Body of pancreas (tissue), 4 donors: ENCODE data around the gene COL15A1.

Source experiments
- POLR2A ChIP-seq, 3 donors: fragments of 450-650 bp; IDR thresholded peaks; one replicate each; pipeline ENCODE4 v1.6.1; 2016; ENCODE audit warnings: antibody characterized with exemption in 3 of 3, mild to moderate bottlenecking in 2 of 3
- TF ChIP-seq, protein P1 (sequence below), 7 experiments: fragments of 450-650 bp in 4 of 7; fragments of 200-600 bp in 3 of 7; sonication (generic) in 3 of 7; IDR thresholded peaks; one replicate each; pipeline ENCODE4 v1.5.1; 2016 to 2019; ENCODE audit warnings: antibody characterized with exemption in 7 of 7

DNA sequence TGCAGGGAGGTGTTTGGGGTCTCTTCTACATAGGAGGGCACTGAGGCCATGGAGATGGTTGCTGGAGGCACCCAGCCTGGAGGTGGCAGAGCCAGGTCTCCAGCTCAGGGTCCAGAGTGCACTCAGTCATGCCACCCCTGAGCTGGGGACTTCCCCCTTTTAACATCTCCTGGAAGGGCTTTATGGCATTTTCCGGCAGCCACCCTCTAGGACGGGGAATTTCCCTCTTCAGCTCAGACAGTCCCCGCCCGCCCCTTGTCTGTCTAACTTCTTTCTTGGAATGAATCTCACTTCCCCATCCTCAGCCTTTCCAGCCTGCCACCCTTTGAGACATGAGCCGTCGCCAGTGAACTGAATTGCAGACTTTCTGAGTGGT lies 49.9 kb downstream of the COL15A1 start:
- TF ChIP-seq, protein P1, sequence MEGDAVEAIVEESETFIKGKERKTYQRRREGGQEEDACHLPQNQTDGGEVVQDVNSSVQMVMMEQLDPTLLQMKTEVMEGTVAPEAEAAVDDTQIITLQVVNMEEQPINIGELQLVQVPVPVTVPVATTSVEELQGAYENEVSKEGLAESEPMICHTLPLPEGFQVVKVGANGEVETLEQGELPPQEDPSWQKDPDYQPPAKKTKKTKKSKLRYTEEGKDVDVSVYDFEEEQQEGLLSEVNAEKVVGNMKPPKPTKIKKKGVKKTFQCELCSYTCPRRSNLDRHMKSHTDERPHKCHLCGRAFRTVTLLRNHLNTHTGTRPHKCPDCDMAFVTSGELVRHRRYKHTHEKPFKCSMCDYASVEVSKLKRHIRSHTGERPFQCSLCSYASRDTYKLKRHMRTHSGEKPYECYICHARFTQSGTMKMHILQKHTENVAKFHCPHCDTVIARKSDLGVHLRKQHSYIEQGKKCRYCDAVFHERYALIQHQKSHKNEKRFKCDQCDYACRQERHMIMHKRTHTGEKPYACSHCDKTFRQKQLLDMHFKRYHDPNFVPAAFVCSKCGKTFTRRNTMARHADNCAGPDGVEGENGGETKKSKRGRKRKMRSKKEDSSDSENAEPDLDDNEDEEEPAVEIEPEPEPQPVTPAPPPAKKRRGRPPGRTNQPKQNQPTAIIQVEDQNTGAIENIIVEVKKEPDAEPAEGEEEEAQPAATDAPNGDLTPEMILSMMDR (IDR thresholded peaks at IDR 0.05) = no peak
- TF ChIP-seq POLR2A (IDR thresholded peaks at IDR 0.05) = no peak
